HepG2 (cell line): ENCODE results near the gene ACAP3. TPM values are rescaled to one million over a fixed set of nuclear protein-coding genes. Genes with fewer than 3 reads are reported as not detected.

ENCODE experiments used
- CENPT ChIP-seq: sonication (generic); formaldehyde crosslinking; IDR thresholded peaks from 2 replicates; pipeline ENCODE4 v1.8.0; 2022; ENCODE audit warnings: low read depth, mild to moderate bottlenecking, moderate library complexity, missing genetic modification reagents
- FOXM1 ChIP-seq: sonication (generic); formaldehyde crosslinking; IDR thresholded peaks from 2 replicates; pipeline ENCODE4 v1.5.0; 2020; ENCODE audit warnings: missing genetic modification reagents
- GLMP ChIP-seq: sonication (generic); formaldehyde crosslinking; IDR thresholded peaks from 2 replicates; pipeline ENCODE4 v1.9.0; 2021; ENCODE audit warnings: missing genetic modification reagents, mild to moderate bottlenecking, borderline replicate concordance
- HNRNPL ChIP-seq: fragments of 200-400 bp; formaldehyde crosslinking; IDR thresholded peaks from 2 replicates; pipeline ENCODE4 v1.6.1; 2017; ENCODE audit warnings: mild to moderate bottlenecking, low read depth, low read length
- MATR3 ChIP-seq: sonication (generic); formaldehyde crosslinking; IDR thresholded peaks from 2 replicates; pipeline ENCODE4 v1.4.0; 2020; ENCODE audit warnings: missing genetic modification reagents
- NCOA1 ChIP-seq: sonication (generic); formaldehyde crosslinking; IDR thresholded peaks from 2 replicates; pipeline ENCODE4 v1.9.0; 2021; ENCODE audit warnings: missing genetic modification reagents
- RBM22 ChIP-seq: fragments of 200-400 bp; formaldehyde crosslinking; optimal IDR thresholded peaks from 2 replicates; pipeline ENCODE3; 2017; ENCODE audit warnings: mild to moderate bottlenecking, low read length, moderate library complexity
- SSRP1 ChIP-seq: IDR thresholded peaks from 2 replicates; pipeline ENCODE4 v1.6.1; 2016; ENCODE audit warnings: control low read depth
- TCF7L2 ChIP-seq: IDR thresholded peaks from 2 replicates; pipeline ENCODE4 v1.6.1; 2011; ENCODE audit warnings: mild to moderate bottlenecking, low read depth, low read length, moderate library complexity
- ZBTB38 ChIP-seq: sonication (generic); formaldehyde crosslinking; IDR thresholded peaks from 2 replicates; pipeline ENCODE4 v1.5.1; 2020; ENCODE audit warnings: mild to moderate bottlenecking, missing genetic modification reagents
- ZC3H13 ChIP-seq: sonication (generic); formaldehyde crosslinking; IDR thresholded peaks from 2 replicates; pipeline ENCODE4 v1.8.1; 2023; ENCODE audit warnings: mild to moderate bottlenecking, missing genetic modification reagents, moderate library complexity
- ZFP1 ChIP-seq: IDR thresholded peaks from 2 replicates; pipeline ENCODE4 v1.6.1; 2016
- ZFP82 ChIP-seq: sonication (generic); formaldehyde crosslinking; IDR thresholded peaks from 2 replicates; pipeline ENCODE4 v1.5.1; 2020; ENCODE audit warnings: mild to moderate bottlenecking, missing genetic modification reagents, borderline replicate concordance
- ZNF142 ChIP-seq: sonication (generic); formaldehyde crosslinking; IDR thresholded peaks from 2 replicates; pipeline ENCODE4 v1.4.0; 2020; ENCODE audit warnings: missing genetic modification reagents
- ZNF251 ChIP-seq: sonication (generic); formaldehyde crosslinking; IDR thresholded peaks from 2 replicates; pipeline ENCODE4 v1.9.0; 2021; ENCODE audit warnings: mild to moderate bottlenecking, missing genetic modification reagents
- ZNF253 ChIP-seq: sonication (generic); formaldehyde crosslinking; IDR thresholded peaks from 2 replicates; pipeline ENCODE4 v1.8.0; 2022; ENCODE audit warnings: mild to moderate bottlenecking, missing genetic modification reagents, borderline replicate concordance
- ZNF383 ChIP-seq: sonication (generic); formaldehyde crosslinking; IDR thresholded peaks from 2 replicates; pipeline ENCODE4 v1.4.0; 2020; ENCODE audit warnings: missing genetic modification reagents, mild to moderate bottlenecking, borderline replicate concordance
- polyA plus RNA-seq, 8 experiments: library from polyadenylated mRNA; depleted of rRNA in 3 of 8; stranded (reverse) in 7 of 8; unstranded in 1 of 8; fragments of >200 nt; fragmentation: Illumina TruSeq in 4 of 8; extraction: Trizol in 4 of 8; gene quantifications; 2 replicates each; pipeline versions ENCODE4 v1.2.1 to v1.2.3, GENCODE V29; 2011 to 2016; ENCODE audit warnings: low read depth in 4 of 8, missing spikeins in 1 of 8, mixed read lengths in 1 of 8; ENCODE audit not compliant: insufficient read depth in 1 of 8
- total RNA-seq, 5 experiments: library from RNA; depleted of rRNA; stranded (reverse); fragments of >200 nt; fragmentation: Illumina TruSeq; extraction: Trizol; gene quantifications; 2 replicates each; pipeline ENCODE4 v1.2.3, GENCODE V29; 2016; ENCODE audit warnings: low read depth in 1 of 5
- TF ChIP-seq, protein P1 (sequence below): sonication (generic); formaldehyde crosslinking; IDR thresholded peaks from 2 replicates; pipeline ENCODE4 v1.4.0; 2020; ENCODE audit warnings: missing genetic modification reagents, mild to moderate bottlenecking, borderline replicate concordance
- TF ChIP-seq, protein P2 (sequence below): sonication (generic); formaldehyde crosslinking; IDR thresholded peaks from 2 replicates; pipeline ENCODE4 v1.5.0; 2020; ENCODE audit warnings: mild to moderate bottlenecking, missing genetic modification reagents, borderline replicate concordance

Gene ACAP3
- total and polyA plus RNA-seq, 2 of the 13 experiments (the other 11 are each of a cell fraction or from before 2014, with no cell fraction given): 29.4 to 50.8 TPM

DNA sequence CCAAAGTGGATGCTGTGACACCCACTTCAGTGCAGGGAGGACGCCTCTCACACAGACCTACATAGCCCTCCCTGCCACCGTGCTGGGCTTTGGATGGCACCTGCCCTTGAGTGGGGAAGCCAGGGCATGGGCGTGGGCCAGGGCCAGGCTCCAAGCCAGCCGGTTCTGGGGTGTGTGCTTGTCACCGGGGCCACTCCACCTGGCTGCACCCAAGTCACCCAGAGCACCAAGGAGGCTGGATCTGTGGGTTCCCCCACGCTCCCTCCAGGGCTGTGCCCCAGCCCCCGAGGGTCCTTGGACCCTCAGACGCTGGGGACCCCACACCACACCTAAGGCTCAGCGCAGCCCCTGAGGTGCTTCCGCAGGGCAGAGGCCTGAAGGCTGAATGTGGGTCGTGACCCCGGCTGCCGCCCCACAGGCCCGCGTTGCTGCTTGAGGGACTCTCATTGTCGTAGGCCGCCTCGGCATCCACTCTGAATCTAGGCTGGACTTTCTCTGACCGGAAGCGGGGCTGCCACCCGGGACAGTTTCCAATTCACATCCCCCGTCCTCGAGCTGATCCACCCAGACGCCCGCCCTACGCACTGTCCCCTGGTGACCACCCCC is 49.2 kb upstream of the ACAP3 start (continued):
- no peak for TF ChIP-seq ZNF383 (CRISPR knock-in tag)
- TF ChIP-seq TCF7L2: no peak
- TF ChIP-seq ZFP82 (CRISPR knock-in tag): no peak
- no peak for TF ChIP-seq CENPT
- no peak for TF ChIP-seq ZC3H13 (CRISPR knock-in tag)
- 0 out of 2 replicates have a peak, but pooled peaks have one; percentile 35 for TF ChIP-seq ZBTB38 (CRISPR knock-in tag)
- TF ChIP-seq FOXM1 (CRISPR knock-in tag): no peak
- no peak for TF ChIP-seq SSRP1 (CRISPR knock-in tag)
- no peak for TF ChIP-seq ZFP1 (CRISPR knock-in tag)
- TF ChIP-seq, protein P1, sequence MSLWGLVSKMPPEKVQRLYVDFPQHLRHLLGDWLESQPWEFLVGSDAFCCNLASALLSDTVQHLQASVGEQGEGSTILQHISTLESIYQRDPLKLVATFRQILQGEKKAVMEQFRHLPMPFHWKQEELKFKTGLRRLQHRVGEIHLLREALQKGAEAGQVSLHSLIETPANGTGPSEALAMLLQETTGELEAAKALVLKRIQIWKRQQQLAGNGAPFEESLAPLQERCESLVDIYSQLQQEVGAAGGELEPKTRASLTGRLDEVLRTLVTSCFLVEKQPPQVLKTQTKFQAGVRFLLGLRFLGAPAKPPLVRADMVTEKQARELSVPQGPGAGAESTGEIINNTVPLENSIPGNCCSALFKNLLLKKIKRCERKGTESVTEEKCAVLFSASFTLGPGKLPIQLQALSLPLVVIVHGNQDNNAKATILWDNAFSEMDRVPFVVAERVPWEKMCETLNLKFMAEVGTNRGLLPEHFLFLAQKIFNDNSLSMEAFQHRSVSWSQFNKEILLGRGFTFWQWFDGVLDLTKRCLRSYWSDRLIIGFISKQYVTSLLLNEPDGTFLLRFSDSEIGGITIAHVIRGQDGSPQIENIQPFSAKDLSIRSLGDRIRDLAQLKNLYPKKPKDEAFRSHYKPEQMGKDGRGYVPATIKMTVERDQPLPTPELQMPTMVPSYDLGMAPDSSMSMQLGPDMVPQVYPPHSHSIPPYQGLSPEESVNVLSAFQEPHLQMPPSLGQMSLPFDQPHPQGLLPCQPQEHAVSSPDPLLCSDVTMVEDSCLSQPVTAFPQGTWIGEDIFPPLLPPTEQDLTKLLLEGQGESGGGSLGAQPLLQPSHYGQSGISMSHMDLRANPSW (CRISPR knock-in tag): no peak
- TF ChIP-seq, protein P2, sequence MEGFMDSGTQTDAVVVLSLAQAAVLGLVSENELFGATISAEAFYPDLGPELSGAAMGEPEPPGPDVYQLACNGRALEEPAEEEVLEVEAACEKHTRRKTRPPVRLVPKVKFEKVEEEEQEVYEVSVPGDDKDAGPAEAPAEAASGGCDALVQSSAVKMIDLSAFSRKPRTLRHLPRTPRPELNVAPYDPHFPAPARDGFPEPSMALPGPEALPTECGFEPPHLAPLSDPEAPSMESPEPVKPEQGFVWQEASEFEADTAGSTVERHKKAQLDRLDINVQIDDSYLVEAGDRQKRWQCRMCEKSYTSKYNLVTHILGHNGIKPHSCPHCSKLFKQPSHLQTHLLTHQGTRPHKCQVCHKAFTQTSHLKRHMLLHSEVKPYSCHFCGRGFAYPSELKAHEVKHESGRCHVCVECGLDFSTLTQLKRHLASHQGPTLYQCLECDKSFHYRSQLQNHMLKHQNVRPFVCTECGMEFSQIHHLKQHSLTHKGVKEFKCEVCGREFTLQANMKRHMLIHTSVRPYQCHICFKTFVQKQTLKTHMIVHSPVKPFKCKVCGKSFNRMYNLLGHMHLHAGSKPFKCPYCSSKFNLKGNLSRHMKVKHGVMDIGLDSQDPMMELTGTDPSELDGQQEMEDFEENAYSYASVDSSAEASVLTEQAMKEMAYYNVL (CRISPR knock-in tag): no peak
- TF ChIP-seq RBM22: no peak
- TF ChIP-seq GLMP (CRISPR knock-in tag): no peak
- TF ChIP-seq MATR3 (CRISPR knock-in tag): no peak
- TF ChIP-seq ZNF142 (CRISPR knock-in tag): no peak
- TF ChIP-seq NCOA1 (CRISPR knock-in tag): no peak
- TF ChIP-seq ZNF253 (CRISPR knock-in tag): no peak
- TF ChIP-seq ZNF251 (CRISPR knock-in tag): no peak
- TF ChIP-seq HNRNPL: 0 out of 2 replicates have a peak, but pooled peaks have one; percentile 63
